ENCODE data around the gene ASS1. TPM values are rescaled to one million over a fixed set of nuclear protein-coding genes. Genes with fewer than 3 reads are reported as not detected.

The ASS1 gene
- total and polyA plus RNA-seq, 7 donors, result 31.0 to 74.4 (median 67.0) TPM

DNA sequence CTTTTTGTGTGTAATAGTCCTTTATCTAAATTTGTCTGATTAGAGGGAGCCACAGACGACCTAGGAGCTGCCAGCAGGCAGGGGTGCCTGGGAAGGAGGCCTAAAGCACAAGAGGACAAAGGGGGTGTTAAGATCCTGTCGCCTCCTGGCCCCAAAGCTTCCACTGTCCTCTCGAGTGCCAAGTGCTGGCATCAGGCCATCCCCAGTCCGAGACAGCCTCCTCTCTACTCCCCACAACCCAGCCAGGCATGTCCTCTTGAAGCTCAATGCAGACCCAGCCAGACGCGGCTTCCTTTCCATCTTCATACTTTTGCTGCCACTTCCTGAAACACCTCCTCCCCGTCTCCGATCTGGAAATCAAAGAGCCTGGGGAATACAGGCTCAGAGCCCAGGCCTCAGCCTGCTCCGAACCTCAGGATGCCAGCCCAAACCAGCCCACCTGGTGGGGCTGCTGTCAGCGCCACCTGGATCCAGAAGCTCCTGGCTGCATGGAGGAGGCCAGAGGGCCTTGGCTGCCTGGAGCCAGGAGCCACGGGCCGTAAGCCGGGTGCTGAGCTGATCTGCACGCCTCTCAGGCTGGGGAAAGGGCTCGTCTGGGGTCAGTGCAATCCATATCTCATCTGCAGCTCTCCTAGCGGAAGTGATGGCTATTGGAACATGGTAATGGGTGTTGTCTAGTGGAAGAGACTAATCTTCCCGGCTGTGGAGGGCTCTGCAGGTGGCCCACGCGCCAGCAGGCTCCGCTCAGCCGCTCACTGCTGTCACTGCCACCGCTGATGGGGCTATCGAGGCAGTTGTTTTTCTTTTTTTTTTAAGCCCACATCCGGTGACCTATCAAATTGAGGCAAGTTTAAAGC, 74.4 kb downstream of the ASS1 start:
- no peaks in the 10 kb centered on the region for H3K4me1 ChIP-seq
- no peaks in the 10 kb centered on the region for H3K36me3 ChIP-seq (ENCODE audit: insufficient read depth in 1 of 2, low read depth in 1 of 2)
- H3K27me3 ChIP-seq (ENCODE audit: insufficient read depth in 3 of 3, low read length in 2 of 3), result peaks cover 0 to 5% (median 0%) of the 10 kb centered on the region in 3 donors
- DNase-seq (no peak), ATAC-seq (no peak)
- TF ChIP-seq CTCF (IDR thresholded peaks at IDR 0.05), result no peak
- H3K9me3 ChIP-seq, result no peaks in the 10 kb centered on the region
- no peak overlapping the region for H3K27ac ChIP-seq
- intact Hi-C loops (cut with DNase I), result no loop called here
- WGBS, 3 donors, result 68 to 74% (median 68%) methylated on average over 24 of the region's 24 CpGs
- no peak overlapping the region for H3K4me3 ChIP-seq

DNA sequence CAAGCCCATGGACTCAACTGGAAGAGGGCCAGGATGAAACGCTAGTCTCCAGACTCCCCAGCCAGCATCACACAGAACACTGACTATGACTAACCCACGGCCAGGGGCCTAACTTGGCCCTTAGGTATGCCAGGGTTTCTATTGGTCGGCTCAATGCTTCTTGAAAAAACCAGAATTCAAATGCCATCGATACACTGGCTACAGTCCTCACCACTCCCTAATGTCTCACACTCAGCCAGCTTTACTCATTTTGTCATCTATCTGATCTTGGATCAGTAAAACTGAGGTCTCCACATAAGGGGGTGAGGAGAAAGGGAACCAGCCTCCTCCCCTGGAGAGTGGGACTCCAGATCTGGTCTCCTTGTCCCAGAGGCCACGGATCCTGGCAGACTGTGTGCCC, 75.2 kb downstream of the ASS1 start:
- intact Hi-C loops (cut with DNase I), result no loop called here
- ATAC-seq (no peak), DNase-seq (no peak)
- TF ChIP-seq CTCF (IDR thresholded peaks at IDR 0.05), result no peak
- Histone ChIP-seq H3K27me3 (ENCODE audit: insufficient read depth in 3 of 3, low read length in 2 of 3) (peaks cover 0 to 12% (median 0%) of the 10 kb centered on the region in 3 donors), H3K27ac (no peak overlapping the region), H3K36me3 (ENCODE audit: insufficient read depth in 1 of 2, low read depth in 1 of 2) (no peaks in the 10 kb centered on the region), H3K4me3 (no peak overlapping the region), H3K4me1 (no peaks in the 10 kb centered on the region), H3K9me3 (no peaks in the 10 kb centered on the region)
- WGBS, 3 donors, result 76 to 92% (median 87%) methylated on average over 5 of the region's 5 CpGs

DNA sequence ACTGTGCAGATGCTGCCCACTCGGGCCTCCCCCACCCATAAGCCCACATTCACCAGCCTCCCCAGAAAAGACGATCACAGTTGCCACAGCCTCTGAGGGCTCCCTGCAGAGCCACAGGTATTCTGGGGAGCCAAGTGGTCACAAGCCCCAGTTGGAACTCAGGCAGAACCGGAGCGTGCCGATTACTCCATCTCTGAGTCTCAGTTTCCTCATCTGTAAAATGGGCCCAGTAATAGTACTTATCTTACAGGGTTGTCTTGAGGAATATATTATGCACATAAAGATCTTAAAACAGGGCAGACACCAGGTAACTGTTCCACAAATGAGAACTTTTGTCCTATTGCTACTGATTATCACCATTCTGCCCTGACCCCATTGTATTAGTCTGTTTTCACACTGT, 77.0 kb downstream of the ASS1 start:
- WGBS, 3 donors, result 84 to 93% (median 87%) methylated on average over 5 of the region's 5 CpGs
- ATAC-seq, result no peak
- DNase-seq, result no peak
- Histone ChIP-seq H3K27me3 (ENCODE audit: insufficient read depth in 3 of 3, low read length in 2 of 3) (peaks cover 0 to 12% (median 0%) of the 10 kb centered on the region in 3 donors), H3K27ac (no peak overlapping the region), H3K4me1 (no peaks in the 10 kb centered on the region), H3K4me3 (no peak overlapping the region), H3K36me3 (ENCODE audit: insufficient read depth in 1 of 2, low read depth in 1 of 2) (no peaks in the 10 kb centered on the region), H3K9me3 (no peaks in the 10 kb centered on the region)
- intact Hi-C loops (cut with DNase I), result no loop called here
- no peak for TF ChIP-seq CTCF (IDR thresholded peaks at IDR 0.05)

- Histone ChIP-seq H3K4me3 (no peak overlapping the region), H3K27ac (no peak overlapping the region), H3K27me3 (ENCODE audit: insufficient read depth in 3 of 3, low read length in 2 of 3) (peaks cover 0 to 17% (median 0%) of the 10 kb centered on the region in 3 donors), H3K4me1 (no peaks in the 10 kb centered on the region), H3K9me3 (no peaks in the 10 kb centered on the region), H3K36me3 (ENCODE audit: insufficient read depth in 1 of 2, low read depth in 1 of 2) (no peaks in the 10 kb centered on the region)
- intact Hi-C loops (cut with DNase I), result no loop called here
- no peak for ATAC-seq
- 65 to 73% (median 69%) methylated on average over 7 of the region's 7 CpGs for WGBS, 3 donors
- TF ChIP-seq CTCF (IDR thresholded peaks at IDR 0.05), result no peak
- DNase-seq, result no peak
These were observed 77.6 kb downstream of the ASS1 start for GRCh38 chr9:130522233-130522808.
